GM12801 (cell line): ENCODE measurements around the gene CACNA1E.

Experiments
- TF ChIP-seq, protein P1 (sequence below): IDR thresholded peaks from one replicate; pipeline ENCODE4 v1.5.1; 2011; ENCODE audit warnings: control low read depth; ENCODE audit not compliant: insufficient read length; ENCODE audit errors: extremely low read depth

The CACNA1E gene

DNA sequence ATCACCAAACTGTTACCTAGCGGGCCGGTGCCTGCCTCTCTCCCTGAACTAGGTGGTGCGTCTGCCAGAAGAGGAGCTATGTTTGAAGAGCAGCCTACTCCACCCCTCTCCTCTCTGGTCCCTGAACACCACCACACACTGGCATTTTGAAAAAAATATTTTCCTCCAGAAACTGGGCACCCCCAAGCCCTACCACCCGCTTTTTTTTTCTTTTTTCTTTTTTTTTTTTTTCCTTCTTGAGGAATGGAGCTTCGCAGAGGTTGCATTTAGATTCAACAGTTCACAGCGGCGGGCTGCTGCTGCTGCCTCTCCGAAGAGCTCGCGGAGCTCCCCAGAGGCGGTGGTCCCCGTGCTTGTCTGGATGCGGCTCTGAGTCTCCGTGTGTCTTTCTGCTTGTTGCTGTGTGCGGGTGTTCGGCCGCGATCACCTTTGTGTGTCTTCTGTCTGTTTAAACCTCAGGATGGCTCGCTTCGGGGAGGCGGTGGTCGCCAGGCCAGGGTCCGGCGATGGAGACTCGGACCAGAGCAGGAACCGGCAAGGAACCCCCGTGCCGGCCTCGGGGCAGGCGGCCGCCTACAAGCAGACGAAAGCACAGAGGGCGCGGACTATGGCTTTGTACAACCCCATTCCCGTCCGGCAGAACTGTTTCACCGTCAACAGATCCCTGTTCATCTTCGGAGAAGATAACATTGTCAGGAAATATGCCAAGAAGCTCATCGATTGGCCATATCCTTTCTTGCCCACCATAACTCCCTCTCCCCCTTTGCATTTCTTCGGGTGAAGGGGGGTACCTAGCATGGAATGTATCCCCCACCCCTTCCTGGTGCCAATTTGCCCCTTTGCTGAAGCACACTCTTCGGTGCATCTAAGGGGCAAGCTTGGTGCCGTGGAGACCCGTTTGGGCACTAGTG, at the start of gene CACNA1E:
Gene CACNA1E, plus strand, starts transcription at position 233 of the 911 bp plus-strand sequence. Its CDS starts 228 bp downstream, at position 461.
- TF ChIP-seq, protein P1, sequence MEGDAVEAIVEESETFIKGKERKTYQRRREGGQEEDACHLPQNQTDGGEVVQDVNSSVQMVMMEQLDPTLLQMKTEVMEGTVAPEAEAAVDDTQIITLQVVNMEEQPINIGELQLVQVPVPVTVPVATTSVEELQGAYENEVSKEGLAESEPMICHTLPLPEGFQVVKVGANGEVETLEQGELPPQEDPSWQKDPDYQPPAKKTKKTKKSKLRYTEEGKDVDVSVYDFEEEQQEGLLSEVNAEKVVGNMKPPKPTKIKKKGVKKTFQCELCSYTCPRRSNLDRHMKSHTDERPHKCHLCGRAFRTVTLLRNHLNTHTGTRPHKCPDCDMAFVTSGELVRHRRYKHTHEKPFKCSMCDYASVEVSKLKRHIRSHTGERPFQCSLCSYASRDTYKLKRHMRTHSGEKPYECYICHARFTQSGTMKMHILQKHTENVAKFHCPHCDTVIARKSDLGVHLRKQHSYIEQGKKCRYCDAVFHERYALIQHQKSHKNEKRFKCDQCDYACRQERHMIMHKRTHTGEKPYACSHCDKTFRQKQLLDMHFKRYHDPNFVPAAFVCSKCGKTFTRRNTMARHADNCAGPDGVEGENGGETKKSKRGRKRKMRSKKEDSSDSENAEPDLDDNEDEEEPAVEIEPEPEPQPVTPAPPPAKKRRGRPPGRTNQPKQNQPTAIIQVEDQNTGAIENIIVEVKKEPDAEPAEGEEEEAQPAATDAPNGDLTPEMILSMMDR, result no peak

DNA sequence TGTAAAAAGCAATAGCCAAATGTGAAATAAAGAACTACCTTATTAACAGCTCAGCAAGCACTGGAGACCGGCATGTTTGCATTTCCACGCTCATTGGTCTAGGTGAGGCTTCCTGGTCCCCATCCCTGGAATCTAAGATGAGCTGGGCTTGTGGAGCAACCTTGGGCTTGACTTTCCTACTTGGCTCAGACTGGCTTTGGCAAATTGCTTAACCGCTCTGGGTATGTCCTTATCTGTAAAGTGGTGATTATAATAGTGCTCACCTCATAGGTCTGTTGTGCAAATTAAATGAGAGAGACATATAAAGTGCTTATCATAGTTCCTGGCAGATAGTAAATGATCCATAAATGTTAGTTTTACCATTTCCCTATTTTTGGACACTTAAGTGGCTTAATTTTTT, 49.4 kb upstream of the CACNA1E start:
- TF ChIP-seq, protein P1, result no peak

DNA sequence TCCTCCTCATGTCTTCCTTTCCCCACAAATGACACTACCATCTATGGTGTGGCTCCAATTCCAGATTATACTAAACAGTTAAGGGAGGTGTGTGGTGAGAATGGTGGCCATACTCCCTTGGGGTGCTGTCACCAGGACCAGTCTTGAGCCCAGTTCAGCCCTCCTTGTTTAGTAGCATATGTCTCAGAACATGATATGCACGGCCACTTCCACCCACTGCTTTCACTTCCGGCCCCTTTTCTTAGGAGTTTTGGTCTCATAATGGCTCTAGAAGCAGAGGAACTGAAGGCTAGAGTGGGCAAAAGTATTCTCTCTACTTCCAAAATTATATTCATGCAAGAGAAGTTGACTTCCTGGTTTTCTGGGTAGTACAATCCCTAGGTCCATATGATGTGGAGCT, 45.3 kb upstream of the CACNA1E start:
- TF ChIP-seq, protein P1, result no peak

DNA sequence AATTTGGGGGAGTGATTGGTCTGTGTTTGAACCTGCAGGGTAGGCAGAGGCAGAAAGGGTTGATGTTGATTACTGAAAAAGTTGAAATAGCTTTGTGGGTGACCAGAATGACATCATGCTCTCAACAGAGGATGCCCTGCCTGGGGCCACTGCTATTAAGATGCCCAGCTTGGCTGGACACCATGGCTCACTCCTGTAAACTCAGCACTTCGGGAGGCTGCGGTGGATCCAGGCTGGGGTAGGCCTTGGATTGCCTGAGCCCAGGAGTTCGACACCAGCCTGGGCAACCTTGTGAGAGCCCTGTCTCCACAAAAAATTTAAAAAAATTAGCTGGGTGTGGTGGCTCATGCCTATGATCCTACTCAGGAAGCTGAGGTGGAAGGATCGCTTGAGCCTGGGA, 42.8 kb upstream of the CACNA1E start:
- TF ChIP-seq, protein P1, result no peak

DNA sequence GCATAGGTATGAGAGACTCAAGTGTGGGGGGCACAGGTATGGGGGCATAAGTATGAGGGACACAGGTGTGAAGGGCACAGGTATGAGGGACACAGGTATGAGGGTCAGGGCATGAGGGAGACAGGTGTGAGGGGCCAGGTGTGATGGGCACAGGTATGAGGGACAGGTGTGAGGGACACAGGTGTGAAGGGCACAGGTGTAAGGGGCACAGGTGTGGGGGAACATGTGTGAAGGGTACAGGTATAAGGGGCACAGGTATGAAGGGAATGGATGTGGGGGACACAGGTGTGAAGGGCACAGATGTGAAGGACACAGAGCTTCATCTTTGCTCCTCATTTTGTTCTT, 41.2 kb upstream of the CACNA1E start:
- TF ChIP-seq, protein P1, result no peak

DNA sequence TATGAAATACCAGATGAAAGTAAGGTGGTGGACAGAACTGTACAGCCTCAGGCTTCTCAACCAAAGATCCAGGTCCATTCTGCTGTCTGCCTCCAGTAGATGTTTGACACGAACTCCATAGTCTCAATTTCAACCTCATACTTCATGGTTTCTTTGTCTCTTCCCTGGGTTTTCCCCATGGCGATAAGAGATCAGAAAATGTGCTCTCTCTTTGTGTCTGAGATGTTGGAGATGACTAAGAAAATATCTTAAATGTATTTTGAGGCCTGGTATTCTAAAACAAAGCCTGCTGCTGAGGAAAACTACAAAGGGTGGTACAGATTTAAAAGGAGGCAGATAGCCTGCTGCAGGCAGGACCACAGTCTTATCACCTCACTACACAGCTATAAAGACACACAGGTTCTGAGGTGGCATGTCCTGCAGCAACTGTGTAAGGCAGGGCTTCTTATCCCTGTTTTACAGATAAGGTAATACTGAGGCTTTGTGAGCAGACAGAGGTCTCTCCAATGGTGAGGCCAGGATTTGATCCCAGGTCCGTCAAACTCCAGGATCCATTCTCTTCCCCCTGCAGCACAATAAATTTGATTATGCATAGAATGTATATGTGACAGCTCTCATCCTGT, 40.0 kb upstream of the CACNA1E start:
- TF ChIP-seq, protein P1, result no peak

DNA sequence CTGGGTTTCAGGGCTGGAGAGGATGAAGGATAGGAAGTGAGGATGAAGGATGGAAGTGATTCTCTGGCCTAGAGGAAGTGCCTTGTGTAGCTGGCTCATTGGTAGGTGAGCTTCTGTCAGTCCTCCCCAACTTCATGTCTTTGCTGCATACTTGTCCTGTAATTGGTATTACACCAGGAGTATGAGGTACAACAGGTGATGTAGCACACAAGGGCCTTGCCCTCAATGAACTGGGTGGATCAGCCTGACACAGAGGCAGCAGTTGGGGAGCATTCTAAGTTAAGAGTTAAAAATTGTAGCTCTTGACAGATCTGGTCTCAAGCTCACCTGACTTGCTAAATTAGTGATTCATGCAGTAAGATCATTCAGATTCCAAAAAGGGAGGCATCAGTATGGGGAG, 37.9 kb upstream of the CACNA1E start:
- TF ChIP-seq, protein P1, result no peak
